A673 (cell line): ENCODE results near the gene SDS.

ENCODE experiments used
- CTCF ChIP-seq: fragments of 300-800, 200-600 bp; sonication (generic); conservative IDR thresholded peaks from 2 replicates; pipeline ENCODE4 v1.5.1; 2017; ENCODE audit warnings: low read depth, mild to moderate bottlenecking, antibody characterized with exemption, low read length, moderate library complexity, mixed read lengths
- EZH2 ChIP-seq: fragments of 200-600 bp; sonication (generic); IDR thresholded peaks from 2 replicates; pipeline ENCODE4 v1.6.1; 2017; ENCODE audit warnings: borderline replicate concordance, low read depth, mild to moderate bottlenecking, mixed read lengths, antibody characterized with exemption, low read length; ENCODE audit not compliant: poor library complexity, severe bottlenecking

GRCh38 chr12:113443030-113443539 lies 39.4 kb upstream of the SDS start:
- TF ChIP-seq CTCF (no peak), EZH2 (no peak)
